CD4-positive, alpha-beta T cell treated with Interleukin-12 subunit alpha and Interleukin-12 subunit beta, for 1 hour (primary cell): Measurements from ENCODE around the gene TMPRSS11E.
"Not testable (repeated sequence)": the region's sequence is repeated elsewhere in the genome, so short reads cannot be mapped to it uniquely, and the experiment has no call there.

Experiments used
- DNase-seq: peaks from one replicate; pipeline ENCODE4 v3.0.0-alpha.2; 2020

Gene TMPRSS11E

GRCh38 chr4:68462691-68463090 lies 15.4 kb downstream of the TMPRSS11E start:
- no peak for DNase-seq

DNA sequence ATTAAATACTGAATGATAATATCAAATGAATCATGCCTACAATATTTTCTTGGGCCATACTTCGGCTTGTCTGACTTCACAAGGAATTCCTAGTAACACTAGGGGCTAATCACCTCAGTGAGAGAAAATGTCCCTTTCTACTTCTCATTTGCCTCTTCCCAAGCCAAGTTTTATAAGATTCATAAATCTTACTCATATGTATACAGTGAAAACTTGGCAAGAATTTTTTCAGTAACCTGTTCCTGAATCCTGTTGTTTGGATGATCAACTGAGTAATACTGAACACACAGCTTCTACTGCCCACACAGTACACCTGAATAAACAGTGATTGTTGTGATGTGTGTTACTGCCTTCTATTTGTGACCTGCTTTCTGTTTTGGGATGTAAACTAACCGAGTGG lies 16.5 kb downstream of the TMPRSS11E start:
- DNase-seq: no peak

- no peak for DNase-seq
These were observed 17.8 kb downstream of the TMPRSS11E start for GRCh38 chr4:68465058-68465457.

DNA sequence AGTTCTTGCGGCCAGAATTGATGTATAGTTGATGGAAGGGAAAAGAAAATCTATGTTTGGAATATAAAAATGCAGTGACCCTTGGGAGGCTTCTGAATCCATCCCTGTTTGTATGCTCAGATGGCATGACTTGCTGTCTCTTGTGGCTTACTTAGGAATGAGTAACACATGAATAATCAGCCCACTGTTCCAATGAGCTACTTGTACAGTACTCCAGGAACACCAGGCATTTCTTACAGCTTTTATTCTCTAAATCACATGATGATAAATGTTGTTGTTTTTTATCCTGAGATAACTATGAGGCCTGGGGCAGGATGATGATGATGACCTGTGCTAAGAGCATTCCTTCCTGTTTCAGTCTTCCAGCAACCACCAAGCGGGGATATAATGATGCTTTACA lies 18.9 kb downstream of the TMPRSS11E start:
- DNase-seq: no peak

DNA sequence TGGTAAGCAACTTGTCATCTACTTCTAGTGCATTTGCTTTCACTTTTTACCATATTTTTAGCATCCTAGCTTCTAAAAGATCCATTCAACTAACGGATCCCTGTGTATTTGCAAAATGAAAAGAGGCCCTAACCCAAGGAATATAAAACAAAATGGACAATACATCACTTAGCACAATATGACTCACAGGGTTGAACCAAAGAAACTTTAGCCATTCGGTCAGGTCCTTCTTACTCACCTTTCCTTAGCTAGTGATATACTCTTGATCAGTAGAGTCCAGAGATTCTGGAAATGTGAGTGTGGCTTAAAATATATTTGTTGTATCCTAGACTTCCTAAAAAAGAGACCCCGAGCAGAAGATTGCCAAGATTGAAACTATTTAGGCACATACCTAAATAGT lies 19.5 kb downstream of the TMPRSS11E start:
- no peak for DNase-seq

GRCh38 chr4:68469482-68469881 lies 22.2 kb downstream of the TMPRSS11E start:
- DNase-seq: no peak

DNA sequence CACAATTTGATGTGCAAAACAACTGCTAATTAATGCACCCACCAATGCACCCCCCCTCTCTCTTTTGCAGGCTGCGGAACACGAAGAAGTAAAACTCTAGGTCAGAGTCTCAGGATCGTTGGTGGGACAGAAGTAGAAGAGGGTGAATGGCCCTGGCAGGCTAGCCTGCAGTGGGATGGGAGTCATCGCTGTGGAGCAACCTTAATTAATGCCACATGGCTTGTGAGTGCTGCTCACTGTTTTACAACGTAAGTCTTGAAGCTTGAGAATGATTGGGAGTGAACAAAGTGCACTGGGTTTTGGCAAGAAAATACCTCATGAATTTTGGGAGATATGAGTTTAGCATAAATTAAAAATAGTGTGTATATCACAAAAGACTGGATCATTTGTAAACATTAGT lies 28.9 kb downstream of the TMPRSS11E start:
- DNase-seq: no peak

DNA sequence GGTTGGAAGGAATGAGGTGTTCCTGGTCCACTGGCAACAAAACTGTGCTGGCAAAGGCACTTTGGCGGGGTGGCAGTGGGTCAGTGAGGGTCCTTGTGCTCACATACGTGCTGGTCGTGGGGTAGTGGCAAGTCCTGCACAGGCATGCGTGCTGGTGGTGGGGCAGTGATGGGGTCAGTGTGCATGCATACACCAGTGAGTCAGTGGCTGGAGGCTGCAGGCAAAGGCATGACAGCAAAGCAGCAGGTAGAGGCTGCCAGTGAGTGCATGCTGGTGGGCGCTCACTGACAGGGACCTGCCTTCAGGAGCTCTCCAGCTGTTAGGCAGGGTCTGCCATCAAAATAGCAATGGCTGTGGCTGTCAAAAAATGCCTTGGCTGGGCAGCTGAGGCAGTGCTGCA lies 42.1 kb downstream of the TMPRSS11E start:
- no peak for DNase-seq

DNA sequence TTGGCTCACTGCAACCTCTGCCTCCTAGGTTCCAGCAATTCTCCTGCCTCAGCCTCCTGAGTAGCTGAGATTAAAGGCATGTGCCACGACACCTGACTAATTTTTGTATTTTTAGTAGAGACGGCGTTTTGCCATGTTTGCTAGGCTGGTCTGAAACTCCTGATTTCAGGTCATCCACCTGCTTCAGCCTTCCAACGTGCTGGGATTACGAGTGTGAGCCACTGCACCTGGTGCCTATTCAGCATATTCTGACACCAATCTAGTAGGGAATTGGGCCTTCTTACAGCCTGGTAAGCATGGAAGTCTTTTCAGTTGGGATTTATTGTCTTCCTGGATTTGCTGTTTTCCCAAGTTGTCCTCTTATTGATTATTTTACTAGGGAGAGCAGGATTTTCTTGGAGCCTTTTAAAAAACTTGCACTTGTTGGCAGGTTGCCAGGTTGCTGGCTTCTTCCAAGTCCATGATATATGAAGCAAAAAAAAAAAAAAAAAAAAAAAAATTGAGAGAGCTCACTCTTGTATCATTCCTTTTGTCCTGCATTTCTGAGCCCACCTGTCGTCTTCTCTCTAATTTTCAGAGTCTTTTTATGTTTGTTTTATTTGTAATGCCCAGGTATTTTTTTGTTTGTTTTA lies 43.7 kb downstream of the TMPRSS11E start:
- DNase-seq: no peak

DNA sequence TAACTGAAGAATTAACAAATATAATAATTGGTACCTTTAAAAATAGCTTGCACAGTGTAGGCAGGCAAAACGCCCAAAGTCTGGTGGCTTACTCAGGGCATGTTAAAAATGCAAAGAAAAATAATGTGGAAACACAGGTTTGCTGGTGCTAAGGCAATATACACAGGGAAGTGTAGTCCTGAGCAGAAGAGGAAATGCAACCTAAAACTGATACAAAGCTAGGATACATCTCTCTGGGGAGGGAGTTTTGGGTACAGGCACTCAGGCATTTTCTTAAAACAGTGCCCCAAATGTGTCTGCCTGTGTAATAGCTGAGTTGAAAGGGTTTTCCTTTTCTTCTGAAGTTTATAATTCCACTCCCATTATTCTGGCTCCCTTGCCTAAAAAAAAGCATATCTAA lies 47.4 kb downstream of the TMPRSS11E start:
- DNase-seq: no peak

DNA sequence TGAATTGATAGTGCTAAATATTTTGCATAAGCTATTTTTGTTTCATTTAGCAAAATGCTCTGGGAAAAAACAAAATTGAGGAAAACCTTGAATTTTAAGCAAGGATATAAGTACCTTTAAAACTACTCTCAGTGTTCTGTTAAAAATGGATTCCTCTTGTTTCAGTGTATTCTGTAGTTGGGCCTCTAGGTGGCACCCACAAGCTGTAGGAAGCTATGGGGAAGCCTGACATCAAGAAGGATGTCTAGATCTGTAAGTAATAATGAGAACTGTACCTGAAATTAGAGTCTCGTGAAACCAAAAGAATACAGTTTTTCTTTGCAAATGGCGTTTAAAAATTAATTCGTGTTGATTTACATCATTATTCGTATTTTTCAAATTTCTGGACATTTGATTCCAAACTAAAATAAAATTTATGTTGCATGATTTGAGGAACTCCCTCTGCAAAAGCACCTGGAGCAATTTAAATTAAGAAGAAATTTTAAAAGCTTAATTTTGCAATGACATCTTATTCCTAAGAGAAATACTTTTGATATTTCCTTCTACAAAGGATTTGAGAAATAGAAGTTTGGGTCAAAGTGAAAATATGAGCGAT lies 51.2 kb downstream of the TMPRSS11E start:
- peak; percentile 70 for DNase-seq

DNA sequence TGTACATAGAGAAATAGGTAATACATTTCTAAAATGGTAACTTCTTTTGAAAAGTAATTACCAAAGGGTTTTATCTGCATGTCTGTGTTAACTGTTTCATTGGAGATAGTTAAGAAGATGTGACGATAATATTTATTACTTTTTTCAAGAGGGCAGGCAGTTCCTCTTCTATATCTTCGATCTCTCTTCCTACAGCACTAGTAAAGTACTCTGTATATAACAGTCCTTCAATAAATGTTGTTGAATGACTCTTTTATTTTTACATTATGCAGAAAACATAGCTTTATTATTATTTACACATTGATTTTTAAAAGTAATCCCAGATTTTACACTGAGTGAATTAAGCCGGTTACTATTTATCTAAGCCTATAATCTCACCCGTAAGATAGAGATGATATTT lies 51.8 kb downstream of the TMPRSS11E start:
- DNase-seq: no peak

GRCh38 chr4:68503462-68503861 lies 56.2 kb downstream of the TMPRSS11E start:
- not testable (repeated sequence) for DNase-seq

DNA sequence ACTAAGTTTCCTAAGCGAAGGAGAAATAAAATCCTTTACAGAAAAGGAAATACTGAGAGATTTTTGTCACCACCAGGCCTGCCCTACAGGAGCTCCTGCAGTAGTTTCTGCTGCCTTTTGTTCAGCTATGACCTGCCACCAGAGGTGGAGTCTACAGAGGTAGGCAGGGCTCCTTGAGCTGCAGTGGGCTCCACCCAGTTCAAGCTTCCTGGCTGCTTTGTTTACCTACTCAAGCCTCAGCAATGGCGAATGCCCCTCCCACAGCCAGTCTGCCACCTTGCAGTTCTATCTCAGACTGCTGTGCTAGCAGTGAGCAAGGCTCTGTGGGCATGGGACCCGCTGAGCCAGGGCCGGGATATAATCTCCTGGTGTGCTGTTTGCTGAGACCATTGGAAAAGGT lies 57.6 kb downstream of the TMPRSS11E start:
- DNase-seq: peak; percentile 29

DNA sequence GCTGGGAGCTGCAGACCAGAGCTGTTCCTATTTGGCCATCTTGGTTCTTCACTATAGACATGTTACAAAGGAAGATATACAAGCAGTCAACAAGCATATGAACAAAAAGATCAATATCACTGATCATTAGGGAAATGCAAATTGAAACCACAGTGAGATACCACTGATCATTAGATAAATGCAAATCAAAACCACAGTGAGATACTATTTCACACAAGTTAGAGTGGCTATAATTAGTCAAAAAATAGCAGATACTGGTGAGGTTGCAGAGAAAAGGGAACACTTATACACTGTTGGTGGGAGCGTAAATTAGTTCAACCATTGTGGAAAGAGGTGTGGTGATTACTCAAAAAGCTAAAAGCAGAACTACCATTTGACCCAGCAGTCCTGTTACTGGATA lies 58.2 kb downstream of the TMPRSS11E start:
- not testable (repeated sequence) for DNase-seq

DNA sequence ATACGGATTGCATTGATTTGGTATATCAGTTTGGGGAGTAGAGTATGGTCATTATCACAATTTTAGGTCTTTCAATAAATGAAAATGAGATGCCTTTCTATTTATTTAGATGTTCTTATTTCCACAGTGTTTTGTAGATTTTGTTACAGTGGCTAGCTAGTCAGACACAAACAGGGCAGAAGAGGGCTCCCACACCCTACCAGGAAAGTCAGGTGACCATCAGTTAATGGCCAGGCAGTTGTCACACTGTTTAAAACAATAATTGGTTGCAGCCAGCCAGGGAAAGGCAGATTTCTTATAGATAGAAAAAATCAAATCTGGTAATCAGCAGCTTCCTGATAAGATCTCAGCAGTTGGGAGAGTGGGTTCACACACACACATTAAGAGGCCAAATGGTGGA lies 71.6 kb downstream of the TMPRSS11E start:
- DNase-seq: no peak

DNA sequence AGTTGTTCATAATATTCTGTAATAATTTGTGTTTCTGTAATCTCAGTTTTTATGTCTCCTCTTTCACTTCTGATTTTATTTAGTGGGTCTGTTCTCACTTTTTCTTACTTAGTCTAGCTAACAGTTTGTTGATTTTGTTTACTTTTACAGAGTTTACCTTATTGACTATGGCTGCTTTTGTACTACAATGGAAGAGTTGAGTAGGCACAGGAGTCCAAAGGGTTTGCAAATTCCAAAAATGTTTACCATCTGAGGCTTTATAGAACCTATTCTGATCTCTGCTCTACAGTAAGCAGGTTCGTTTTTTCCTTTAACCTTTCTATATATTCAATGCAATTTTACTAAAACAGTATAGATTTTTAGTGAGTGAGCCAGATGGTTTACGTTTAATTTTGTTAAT lies 73.7 kb downstream of the TMPRSS11E start:
- no peak for DNase-seq

DNA sequence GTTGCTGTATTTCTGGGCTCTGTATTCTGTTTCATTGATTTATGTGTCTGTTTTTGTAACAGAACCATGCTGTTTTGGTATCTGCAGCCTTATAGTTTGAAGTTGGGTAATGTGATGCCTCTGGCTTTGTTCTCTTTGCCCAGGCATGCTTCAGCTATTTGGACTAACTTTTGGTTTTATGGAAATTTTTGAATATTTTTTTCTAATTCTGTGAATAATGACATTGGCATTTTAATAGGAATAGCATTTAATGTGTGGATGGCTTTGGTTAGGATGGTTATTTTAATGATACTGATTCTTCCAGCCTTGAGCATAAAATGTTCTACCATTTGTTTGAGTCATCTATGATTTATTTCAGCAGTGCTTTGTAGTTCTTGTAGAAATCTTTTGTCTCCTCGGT lies 75.0 kb downstream of the TMPRSS11E start:
- DNase-seq: not testable (repeated sequence)

GRCh38 chr4:68535974-68536373 lies 88.7 kb downstream of the TMPRSS11E start:
- no peak for DNase-seq

DNA sequence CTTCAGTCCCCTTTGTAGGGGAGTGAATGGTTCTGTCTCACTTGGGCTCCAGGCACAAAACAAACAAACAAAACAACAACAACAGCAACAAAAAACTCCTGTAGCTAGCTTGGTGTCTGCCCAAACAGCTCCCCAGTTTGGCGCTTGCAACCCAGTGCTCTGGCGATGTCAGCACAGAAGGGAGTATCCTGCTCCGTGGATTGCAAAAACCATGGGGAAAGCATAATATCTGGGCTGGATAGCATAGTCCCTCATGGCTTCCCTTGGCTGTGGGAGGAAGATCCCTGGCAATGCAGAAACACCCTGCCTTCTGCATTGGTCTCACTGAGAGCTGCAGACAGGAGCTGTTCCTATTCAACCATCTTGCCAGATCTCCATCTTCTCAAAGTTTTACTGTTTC lies 89.1 kb downstream of the TMPRSS11E start:
- no peak for DNase-seq

DNA sequence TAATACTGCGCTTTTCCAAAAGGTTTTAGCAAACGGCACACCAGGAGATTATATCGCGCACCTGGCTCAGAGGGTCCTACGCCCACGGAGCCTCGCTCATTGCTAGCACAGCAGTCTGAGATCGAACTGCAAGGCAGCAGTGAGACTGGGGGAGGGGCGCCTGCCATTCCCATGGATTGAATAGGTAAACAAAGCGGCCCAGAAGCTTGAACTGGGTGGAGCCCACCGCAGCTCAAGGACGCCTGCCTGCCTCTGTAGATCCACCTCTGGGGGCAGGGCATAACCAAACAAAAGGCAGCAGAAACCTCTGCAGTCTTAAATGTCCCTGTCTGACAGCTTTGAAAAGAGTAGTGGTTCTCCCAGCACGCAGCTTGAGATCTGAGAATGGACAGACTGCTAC lies 95.5 kb downstream of the TMPRSS11E start:
- DNase-seq: not testable (repeated sequence)
